H1 (cell line): ENCODE measurements around the gene BUD23. TPM values are rescaled to one million over a fixed set of nuclear protein-coding genes. Genes with fewer than 3 reads are reported as not detected.

Experiments
- CTCF ChIA-PET: fragments of 300-600 bp; sonication (Branson Sonifier 250); formaldehyde crosslinking; loops from one replicate; lab custom pipeline; 2021; ENCODE audit not compliant: partially characterized antibody; lab: Charles Lee
- POLR2A ChIA-PET: fragments of 300-600 bp; sonication (Branson Sonifier 250); formaldehyde crosslinking; loops from one replicate; lab custom pipeline; 2021; ENCODE audit warnings: inconsistent platforms; ENCODE audit not compliant: partially characterized antibody; lab: Charles Lee
- DNase-seq, 2 experiments: peaks; one replicate each; pipeline versions ENCODE4 v3.0.0 to v3.0.0-alpha.2; 2010 to 2022; ENCODE audit warnings: low spot score in 2 of 2, low read depth in 1 of 2, mixed read lengths in 1 of 2
- FAIRE-seq: peaks from 2 replicates; lab custom pipeline; 2011; peaks lifted over from hg19 to GRCh38; lab: Jason Lieb, UNC
- H2AFZ ChIP-seq: 2 replicates; pipeline ENCODE4 v1.8.1; 2012; ENCODE audit warnings: low read length, inconsistent platforms
- H2AK5ac ChIP-seq: 2 replicates; pipeline ENCODE4 v1.6.1; 2013; ENCODE audit warnings: low read depth, low read length
- H2BK120ac ChIP-seq: replicated peaks from 2 replicates; pipeline ENCODE3; 2013; ENCODE audit warnings: low read depth, low read length, inconsistent platforms
- H2BK12ac ChIP-seq: 2 replicates; pipeline ENCODE4 v1.6.1; 2013; ENCODE audit warnings: low read depth, low read length
- H2BK15ac ChIP-seq: 2 replicates; pipeline ENCODE4 v1.6.1; 2013; ENCODE audit warnings: low read length
- H2BK20ac ChIP-seq: 2 replicates; pipeline ENCODE4 v1.6.1; 2013; ENCODE audit warnings: low read length
- H2BK5ac ChIP-seq: 2 replicates; pipeline ENCODE4 v1.6.1; 2013; ENCODE audit warnings: low read depth, low read length
- H3K14ac ChIP-seq: 2 replicates; pipeline ENCODE4 v1.6.1; 2013; ENCODE audit warnings: inconsistent platforms; ENCODE audit not compliant: insufficient read length
- H3K18ac ChIP-seq: 2 replicates; pipeline ENCODE4 v1.6.1; 2013; ENCODE audit warnings: low read length; ENCODE audit errors: extremely low read depth
- H3K23ac ChIP-seq: 2 replicates; pipeline ENCODE4 v1.6.1; 2013; ENCODE audit warnings: inconsistent platforms; ENCODE audit not compliant: insufficient read length
- H3K23me2 ChIP-seq: 2 replicates; pipeline ENCODE4 v1.6.1; 2013; ENCODE audit warnings: low read depth, low read length
- H3K27ac ChIP-seq: 2 replicates; pipeline ENCODE4 v1.6.1; 2011; ENCODE audit warnings: low read depth, low read length, inconsistent platforms
- H3K27me3 ChIP-seq, 4 experiments: replicated peaks in 1 of 4; 1 replicate in 1 of 4; 2 replicates in 3 of 4; pipeline versions ENCODE4 v1.6.1 to v1.8.1; 2011 to 2013; ENCODE audit warnings: low read length in 3 of 4, mild to moderate bottlenecking in 3 of 4, inconsistent platforms in 2 of 4, mixed read lengths in 2 of 4, moderate library complexity in 1 of 4; ENCODE audit not compliant: control insufficient read depth in 3 of 4, insufficient read depth in 3 of 4; ENCODE audit errors: extremely low read depth in 1 of 4
- H3K36me3 ChIP-seq, 4 experiments: 2 replicates each; pipeline versions ENCODE4 v1.6.1 to v1.8.1; 2011 to 2013; ENCODE audit warnings: mild to moderate bottlenecking in 4 of 4, low read length in 3 of 4, moderate library complexity in 2 of 4, control low read depth in 1 of 4, inconsistent platforms in 1 of 4; ENCODE audit not compliant: insufficient read depth in 4 of 4, control insufficient read depth in 2 of 4
- H3K4ac ChIP-seq: replicated peaks from 2 replicates; pipeline ENCODE3; 2013; ENCODE audit warnings: low read length, low read depth, mixed read lengths, inconsistent platforms; ENCODE audit not compliant: insufficient read length
- H3K4me1 ChIP-seq, 4 experiments: replicated peaks in 1 of 4; 1 replicate in 1 of 4; 2 replicates in 3 of 4; pipeline versions ENCODE4 v1.6.1 to v1.8.1; 2011 to 2013; ENCODE audit warnings: low read length in 3 of 4, inconsistent platforms in 2 of 4, mixed read lengths in 1 of 4; ENCODE audit not compliant: insufficient read depth in 4 of 4, control insufficient read depth in 3 of 4
- H3K4me2 ChIP-seq, 2 experiments: 2 replicates each; pipeline versions ENCODE4 v1.6.1 to v1.8.1; 2011 to 2013; ENCODE audit warnings: low read depth in 2 of 2, low read length in 2 of 2, control low read depth in 1 of 2, inconsistent platforms in 1 of 2, mild to moderate bottlenecking in 1 of 2; ENCODE audit not compliant: insufficient read depth in 1 of 2
- H3K4me3 ChIP-seq, 4 experiments: fragments of 200-600, 300-600 bp in 1 of 4; sonication (generic), shearing (Covaris generic), sonication (Bioruptor Twin) in 1 of 4; 2 replicates each; pipeline versions ENCODE4 v1.5.1 to v1.8.1; 2011 to 2016; ENCODE audit warnings: low read length in 4 of 4, low read depth in 3 of 4, control low read depth in 2 of 4, inconsistent platforms in 2 of 4, mild to moderate bottlenecking in 2 of 4, mixed read lengths in 1 of 4, moderate library complexity in 1 of 4; ENCODE audit not compliant: insufficient read depth in 2 of 4; ENCODE audit errors: extremely low read depth in 1 of 4
- H3K56ac ChIP-seq: replicated peaks from 2 replicates; pipeline ENCODE3; 2013; ENCODE audit warnings: low read depth, mild to moderate bottlenecking, mixed read lengths, low read length, inconsistent platforms; ENCODE audit not compliant: insufficient read length
- H3K79me1 ChIP-seq: 2 replicates; pipeline ENCODE4 v1.6.1; 2013; ENCODE audit warnings: low read depth, low read length, control low read depth
- H3K79me2 ChIP-seq, 2 experiments: 2 replicates each; pipeline versions ENCODE4 v1.6.1 to v1.8.1; 2012 to 2013; ENCODE audit warnings: low read length in 2 of 2, mild to moderate bottlenecking in 2 of 2, inconsistent platforms in 1 of 2; ENCODE audit not compliant: insufficient read depth in 2 of 2, control insufficient read depth in 1 of 2
- H3K9ac ChIP-seq, 4 experiments: replicated peaks in 1 of 4; 1 replicate in 1 of 4; 2 replicates in 3 of 4; pipeline versions ENCODE4 v1.6.1 to v1.8.1; 2011 to 2013; ENCODE audit warnings: low read depth in 3 of 4, low read length in 3 of 4, control low read depth in 2 of 4, mild to moderate bottlenecking in 2 of 4, moderate library complexity in 2 of 4, inconsistent platforms in 1 of 4; ENCODE audit errors: extremely low read depth in 1 of 4
- H3K9me3 ChIP-seq, 2 experiments: 2 replicates each; pipeline versions ENCODE4 v1.6.1 to v1.8.1; 2012 to 2013; ENCODE audit warnings: mild to moderate bottlenecking in 2 of 2, moderate library complexity in 2 of 2, control low read depth in 1 of 2, inconsistent platforms in 1 of 2, low read depth in 1 of 2, low read length in 1 of 2, mixed read lengths in 1 of 2; ENCODE audit not compliant: insufficient read depth in 2 of 2
- H4K20me1 ChIP-seq, 2 experiments: replicated peaks in 1 of 2; 2 replicates each; pipeline versions ENCODE3 to v1.8.1; 2011 to 2013; ENCODE audit warnings: inconsistent platforms in 2 of 2, low read length in 2 of 2, mild to moderate bottlenecking in 1 of 2; ENCODE audit not compliant: insufficient read depth in 2 of 2, control insufficient read depth in 1 of 2
- H4K5ac ChIP-seq: 2 replicates; pipeline ENCODE4 v1.6.1; 2013; ENCODE audit warnings: low read length, low read depth, mixed read lengths, inconsistent platforms; ENCODE audit not compliant: insufficient read length
- H4K8ac ChIP-seq: 2 replicates; pipeline ENCODE4 v1.8.0; 2013; ENCODE audit warnings: mild to moderate bottlenecking, moderate library complexity, low read length, inconsistent platforms; ENCODE audit not compliant: insufficient read depth; ENCODE audit errors: extremely low read depth
- H4K91ac ChIP-seq: replicated peaks from 2 replicates; pipeline ENCODE3; 2013; ENCODE audit warnings: low read length, mixed read lengths, inconsistent platforms; ENCODE audit not compliant: insufficient read length
- BRCA1 ChIP-seq: IDR thresholded peaks from 2 replicates; pipeline ENCODE4 v1.6.1; 2012; ENCODE audit warnings: low read depth, low read length, improper control_type of control experiment
- TEAD4 ChIP-seq: IDR thresholded peaks from 2 replicates; pipeline ENCODE4 v1.6.1; 2012; ENCODE audit warnings: low read depth, low read length, inconsistent platforms, mixed read lengths
- WGBS, 2 experiments: shearing (Covaris generic) in 1 of 2; methylation state at CpG; one replicate each; pipeline versions ENCODE4 v1.1.6 to v1.1.7; 2013 to 2015; ENCODE audit warnings: low lambda C conversion rate in 2 of 2, mixed read lengths in 2 of 2, inconsistent platforms in 1 of 2, low coverage in 1 of 2, missing lambda C conversion rate in 1 of 2; ENCODE audit not compliant: insufficient replicate concordance in 2 of 2, insufficient coverage in 1 of 2, insufficient read length in 1 of 2; ENCODE audit errors: extremely low coverage in 1 of 2, missing lambda C conversion rate in 1 of 2; 5-methylcytosine and 5-hydroxymethylcytosine counted together
- polyA plus RNA-seq, 7 experiments: library from polyadenylated mRNA; depleted of rRNA in 3 of 7; stranded (reverse) in 5 of 7; unstranded in 2 of 7; fragments of >200 nt in 5 of 7; fragments of 200-250 nt in 2 of 7; gene quantifications; 1 replicate in 5 of 7; 2 replicates in 1 of 7; 4 replicates in 1 of 7; pipeline versions ENCODE4 v1.2.1 to v1.2.3, GENCODE V29; 2011 to 2013; ENCODE audit warnings: missing spikeins in 2 of 7, mixed read lengths in 2 of 7
- total RNA-seq: library from RNA; stranded (reverse); fragmentation: NEBNext Ultra II Directional; extraction: Animal tissue kit (Norgen Biotek cat#: 25700); gene quantifications from 2 replicates; pipeline ENCODE4 v1.2.1, GENCODE V29; 2021

Gene BUD23
- total and polyA plus RNA-seq, 2 of the 8 experiments (the other 6 are each of a cell fraction or from before 2014, with no cell fraction given) = 72.3 to 78.4 TPM

GRCh38 chr7:73702226-73702625, 18.8 kb downstream of the BUD23 start:
- Histone ChIP-seq H3K4ac (no peak overlapping the region), H3K36me3 (peaks cover 0 to 15% (median 6%) of the 10 kb centered on the region in 4 experiments; a peak in 5 of 8 replicates)
- TF ChIP-seq TEAD4 (no peak), BRCA1 (no peak)
- TF ChIP-seq, all 59 proteins: peak for 0
- DNase-seq (no peak), FAIRE-seq (no peak)
- Histone ChIP-seq H2BK120ac (no peak overlapping the region), H3K79me1 (no peaks in the 10 kb centered on the region), H3K4me2 (no peak overlapping the region), H3K79me2 (no peaks in the 10 kb centered on the region), H3K27me3 (no peaks in the 10 kb centered on the region; a peak in 1 of 7 replicates), H2AK5ac (no peak overlapping the region), H3K9me3 (no peaks in the 10 kb centered on the region), H3K23ac (no peak overlapping the region), H3K56ac (no peak overlapping the region), H2BK20ac (no peak overlapping the region), H4K91ac (no peak overlapping the region), H4K20me1 (peaks cover 6 to 19% of the 10 kb centered on the region in 2 experiments), H2BK12ac (0 out of 2 replicates have a peak overlapping the region, but pooled peaks have one; percentile 1), H3K27ac (no peak overlapping the region), H3K9ac (no peak overlapping the region), H3K4me3 (no peak overlapping the region), H3K23me2 (peaks cover 2% of the 10 kb centered on the region; the same call in 1 of the 2 replicates), H3K18ac (no peak overlapping the region; the same call in 1 of the 2 replicates), H2AFZ (no peak overlapping the region), H2BK5ac (no peak overlapping the region), H3K4me1 (peaks cover 0 to 19% (median 15%) of the 10 kb centered on the region in 4 experiments; a peak in 6 of 7 replicates), H3K14ac (no peak overlapping the region), H4K5ac (no peak overlapping the region), H2BK15ac (no peak overlapping the region), H4K8ac (no peak overlapping the region)
- ChIA-PET CTCF (interaction anchor here (0.5 to 9.7 kb wide), 20 partner anchors 9 to 95 kb away, joined by 3 to 130 read pairs (median 4); partner anchors contain the start of gene STX1A), POLR2A (interaction anchor here (0.9 to 4.9 kb wide), 7 partner anchors 11 to 95 kb away, joined by 3 to 37 read pairs (median 4); no protein-coding TSS in a partner anchor)
- WGBS, 2 experiments = 92% methylated on average over 8 of the region's 8 CpGs; no CpG with 5 or more reads in 1 of the 2 experiments
